Activated naive CD4-positive, alpha-beta T cell treated with anti-CD3 and anti-CD28 coated beads for 36 hours (primary cell): ENCODE results near the gene GPHN. TPM values are rescaled to one million over a fixed set of nuclear protein-coding genes. Genes with fewer than 3 reads are reported as not detected.

ENCODE experiments used
- CTCF ChIA-PET: fragments of 350-600 bp; sonication (Branson Sonifier 250); formaldehyde crosslinking; loops from one replicate; lab custom pipeline; 2021; ENCODE audit warnings: antibody characterized with exemption; lab: Charles Lee
- DNase-seq: peaks from one replicate; pipeline ENCODE4 v3.0.0-alpha.2; 2020
- H3K27ac Mint-ChIP-seq: one replicate; pipeline ENCODE4 v1.8.0; 2021; ENCODE audit warnings: mild to moderate bottlenecking, mixed read lengths
- H3K27me3 Mint-ChIP-seq: one replicate; pipeline ENCODE4 v1.8.0; 2021; ENCODE audit warnings: low read depth, mixed read lengths
- H3K36me3 Mint-ChIP-seq: one replicate; pipeline ENCODE4 v1.8.0; 2021; ENCODE audit warnings: low read depth, mixed read lengths
- H3K4me1 Mint-ChIP-seq: one replicate; pipeline ENCODE4 v1.8.0; 2021; ENCODE audit warnings: low read depth, mixed read lengths
- H3K4me3 Mint-ChIP-seq: one replicate; pipeline ENCODE4 v1.8.0; 2021; ENCODE audit warnings: mild to moderate bottlenecking, moderate library complexity, mixed read lengths
- H3K9me3 Mint-ChIP-seq: one replicate; pipeline ENCODE4 v1.8.0; 2021; ENCODE audit warnings: mixed read lengths
- intact Hi-C: fragments of 100-400 bp; cut with micrococcal nuclease; formaldehyde crosslinking; loops from one replicate; pipeline ENCODE4 v1.15.1; 2023
- total RNA-seq, 2 experiments: library from RNA; stranded (reverse); gene quantifications; one replicate each; pipeline ENCODE4 v1.2.3, GENCODE V29; 2021

Gene GPHN
- total RNA-seq, 2 experiments from 2014 or later, result 14.2 to 21.4 TPM

GRCh38 chr14:66752109-66752508, 244.2 kb downstream of the GPHN start:
- Mint-ChIP-seq H3K27me3 (no peaks in the 10 kb centered on the region), H3K27ac (no peak overlapping the region), H3K4me1 (peaks cover 7% of the 10 kb centered on the region), H3K36me3 (no peaks in the 10 kb centered on the region), H3K9me3 (no peaks in the 10 kb centered on the region), H3K4me3 (no peak overlapping the region)
- no peak for DNase-seq
- CTCF ChIA-PET, result no interaction called here
- intact Hi-C loops, result loop anchor here (1.0 kb wide), 1 partner anchor 383 kb away; no protein-coding TSS in a partner anchor

GRCh38 chr14:66758031-66758613, 250.2 kb downstream of the GPHN start:
- Mint-ChIP-seq H3K4me1 (no peaks in the 10 kb centered on the region), H3K9me3 (no peaks in the 10 kb centered on the region), H3K4me3 (no peak overlapping the region), H3K27me3 (no peaks in the 10 kb centered on the region), H3K36me3 (no peaks in the 10 kb centered on the region), H3K27ac (no peak overlapping the region)
- intact Hi-C loops, result no loop called here
- CTCF ChIA-PET, result no interaction called here
- DNase-seq, result no peak

- CTCF ChIA-PET, result no interaction called here
Observed at GRCh38 chr14:66772146-66772545, 264.2 kb downstream of the GPHN start.

GRCh38 chr14:66782853-66783252, 274.9 kb downstream of the GPHN start:
- Mint-ChIP-seq H3K4me3 (no peak overlapping the region), H3K9me3 (no peaks in the 10 kb centered on the region), H3K27me3 (no peaks in the 10 kb centered on the region), H3K36me3 (peaks cover 11% of the 10 kb centered on the region), H3K4me1 (no peaks in the 10 kb centered on the region), H3K27ac (no peak overlapping the region)
- DNase-seq, result no peak
- intact Hi-C loops, result no loop called here
- CTCF ChIA-PET, result no interaction called here

More at GRCh38 chr14:66772146-66772545, 264.2 kb downstream of the GPHN start:
- H3K9me3 Mint-ChIP-seq, result no peaks in the 10 kb centered on the region
- intact Hi-C loops, result no loop called here
- H3K27me3 Mint-ChIP-seq, result no peaks in the 10 kb centered on the region
- no peak overlapping the region for H3K27ac Mint-ChIP-seq
- no peak overlapping the region for H3K4me3 Mint-ChIP-seq
- H3K4me1 Mint-ChIP-seq, result no peaks in the 10 kb centered on the region
- H3K36me3 Mint-ChIP-seq, result peaks cover 4% of the 10 kb centered on the region
- DNase-seq, result no peak

- Mint-ChIP-seq H3K27me3 (no peaks in the 10 kb centered on the region), H3K36me3 (peaks cover 4% of the 10 kb centered on the region), H3K9me3 (peaks cover 21% of the 10 kb centered on the region), H3K4me1 (no peaks in the 10 kb centered on the region), H3K27ac (no peak overlapping the region), H3K4me3 (no peak overlapping the region)
- intact Hi-C loops, result no loop called here
- CTCF ChIA-PET, result no interaction called here
- no peak for DNase-seq
Observed at GRCh38 chr14:66790101-66790500, 282.2 kb downstream of the GPHN start.

GRCh38 chr14:66802962-66803361, 295.0 kb downstream of the GPHN start:
- no peaks in the 10 kb centered on the region for H3K27me3 Mint-ChIP-seq
- intact Hi-C loops, result no loop called here
- DNase-seq, result no peak
- H3K36me3 Mint-ChIP-seq, result peaks cover 28% of the 10 kb centered on the region
- no peak overlapping the region for H3K27ac Mint-ChIP-seq
- CTCF ChIA-PET, result no interaction called here
- peaks cover 28% of the 10 kb centered on the region for H3K9me3 Mint-ChIP-seq
- H3K4me1 Mint-ChIP-seq, result no peaks in the 10 kb centered on the region
- no peak overlapping the region for H3K4me3 Mint-ChIP-seq

GRCh38 chr14:66804141-66804540, 296.2 kb downstream of the GPHN start:
- H3K4me1 Mint-ChIP-seq, result no peaks in the 10 kb centered on the region
- H3K9me3 Mint-ChIP-seq, result peaks cover 27% of the 10 kb centered on the region
- no peak for DNase-seq
- H3K27me3 Mint-ChIP-seq, result no peaks in the 10 kb centered on the region
- no peak overlapping the region for H3K27ac Mint-ChIP-seq
- CTCF ChIA-PET, result interaction anchor here (0.6 kb wide), 1 partner anchor 401 kb away, joined by 4 read pairs; no protein-coding TSS in a partner anchor
- peaks cover 27% of the 10 kb centered on the region for H3K36me3 Mint-ChIP-seq
- no peak overlapping the region for H3K4me3 Mint-ChIP-seq
- intact Hi-C loops, result no loop called here

- Mint-ChIP-seq H3K27ac (no peak overlapping the region), H3K9me3 (peaks cover 35% of the 10 kb centered on the region), H3K4me1 (no peaks in the 10 kb centered on the region), H3K27me3 (no peaks in the 10 kb centered on the region), H3K4me3 (no peak overlapping the region), H3K36me3 (peaks cover 30% of the 10 kb centered on the region)
- DNase-seq, result no peak
- intact Hi-C loops, result no loop called here
- CTCF ChIA-PET, result no interaction called here
Observed at GRCh38 chr14:66813636-66814035, 305.7 kb downstream of the GPHN start.

- no peak for DNase-seq
- CTCF ChIA-PET, result no interaction called here
- Mint-ChIP-seq H3K4me3 (no peak overlapping the region), H3K4me1 (no peaks in the 10 kb centered on the region), H3K9me3 (peaks cover 35% of the 10 kb centered on the region), H3K27me3 (no peaks in the 10 kb centered on the region), H3K36me3 (peaks cover 30% of the 10 kb centered on the region), H3K27ac (no peak overlapping the region)
- intact Hi-C loops, result no loop called here
Observed at GRCh38 chr14:66815687-66816086, 307.7 kb downstream of the GPHN start.

GRCh38 chr14:66824251-66824650, 316.3 kb downstream of the GPHN start:
- no peak for DNase-seq
- Mint-ChIP-seq H3K9me3 (no peaks in the 10 kb centered on the region), H3K4me3 (no peak overlapping the region), H3K4me1 (no peaks in the 10 kb centered on the region), H3K27ac (no peak overlapping the region), H3K36me3 (peaks cover 6% of the 10 kb centered on the region), H3K27me3 (no peaks in the 10 kb centered on the region)
- intact Hi-C loops, result no loop called here
- CTCF ChIA-PET, result no interaction called here

GRCh38 chr14:66827182-66827581, 319.2 kb downstream of the GPHN start:
- Mint-ChIP-seq H3K4me3 (no peak overlapping the region), H3K4me1 (no peaks in the 10 kb centered on the region), H3K36me3 (peaks cover 6% of the 10 kb centered on the region), H3K27me3 (no peaks in the 10 kb centered on the region), H3K9me3 (no peaks in the 10 kb centered on the region), H3K27ac (no peak overlapping the region)
- no peak for DNase-seq
- intact Hi-C loops, result no loop called here
- CTCF ChIA-PET, result interaction anchor here (1.0 kb wide), 1 partner anchor 13 kb away, joined by 3 read pairs; no protein-coding TSS in a partner anchor

- no peak for DNase-seq
- Mint-ChIP-seq H3K27me3 (no peaks in the 10 kb centered on the region), H3K27ac (no peak overlapping the region), H3K4me3 (no peak overlapping the region), H3K9me3 (no peaks in the 10 kb centered on the region), H3K36me3 (peaks cover 10% of the 10 kb centered on the region), H3K4me1 (no peaks in the 10 kb centered on the region)
- intact Hi-C loops, result no loop called here
- CTCF ChIA-PET, result no interaction called here
Observed at GRCh38 chr14:66831173-66831572, 323.2 kb downstream of the GPHN start.

GRCh38 chr14:66833816-66834215, 325.9 kb downstream of the GPHN start:
- H3K4me3 Mint-ChIP-seq, result no peak overlapping the region
- CTCF ChIA-PET, result no interaction called here
- no peak for DNase-seq
- no peaks in the 10 kb centered on the region for H3K4me1 Mint-ChIP-seq
- H3K36me3 Mint-ChIP-seq, result peaks cover 5% of the 10 kb centered on the region
- intact Hi-C loops, result no loop called here
- no peaks in the 10 kb centered on the region for H3K27me3 Mint-ChIP-seq
- H3K27ac Mint-ChIP-seq, result no peak overlapping the region
- no peaks in the 10 kb centered on the region for H3K9me3 Mint-ChIP-seq
